Measurements from ENCODE around the gene ST6GALNAC1. TPM values are rescaled to one million over a fixed set of nuclear protein-coding genes. Genes with fewer than 3 reads are reported as not detected.

ST6GALNAC1 gene
- polyA plus RNA-seq, 1 donor (not counting 4 experiments of a cell fraction or from before 2014, with no cell fraction given) = 0.46 TPM

- H3K27me3 ChIP-seq (ENCODE audit: control insufficient read depth, extremely low read depth, insufficient read depth, low read length) = peaks cover 5% of the 10 kb centered on the region
- TF ChIP-seq EZH2 (IDR thresholded peaks at IDR 0.05; ENCODE audit: low read length) = no peak
- no peak for TF ChIP-seq CTCF (optimal IDR thresholded peaks at IDR 0.05 in 1 of 3, IDR thresholded peaks at IDR 0.05 in 1 of 3, conservative IDR thresholded peaks at IDR 0.05 in 1 of 3; ENCODE audit: extremely low read depth in 1 of 3, insufficient read depth in 2 of 3, low read length in 3 of 3)
- no peak overlapping the region for H2AFZ ChIP-seq (ENCODE audit: control insufficient read depth, low read length)
- peaks cover 9% of the 10 kb centered on the region for H3K4me1 ChIP-seq (ENCODE audit: control insufficient read depth, extremely low read depth, insufficient read depth, low read length)
- dilution Hi-C loops (cut with MboI; ENCODE audit: extremely low pct_ligation_motif_present, low sequenced_read_pairs) = no loop called here
- H4K20me1 ChIP-seq (ENCODE audit: control insufficient read depth, extremely low read depth, insufficient read depth, low read length) = no peaks in the 10 kb centered on the region
- no peak overlapping the region for H3K4me2 ChIP-seq (ENCODE audit: control insufficient read depth, extremely low read depth, insufficient read depth, low read depth, low read length)
- no peak for FAIRE-seq
- H3K27ac ChIP-seq (ENCODE audit: control insufficient read depth, insufficient read depth, low read length) = no peak overlapping the region
- no peak overlapping the region for H3K9ac ChIP-seq (ENCODE audit: control insufficient read depth, extremely low read depth, insufficient read depth, low read length)
- H3K79me2 ChIP-seq (ENCODE audit: control insufficient read depth, insufficient read depth, low read length) = no peaks in the 10 kb centered on the region
- H3K9me1 ChIP-seq (ENCODE audit: control insufficient read depth, extremely low read depth, insufficient read depth, low read length) = no peaks in the 10 kb centered on the region
- DNase-seq (ENCODE audit: low read depth, low spot score) = no peak
- no peak overlapping the region for H3K4me3 ChIP-seq (ENCODE audit: control insufficient read depth in 2 of 3, extremely low read depth in 1 of 3, insufficient read depth in 2 of 3, low read depth in 1 of 3, low read length in 3 of 3)
- no peaks in the 10 kb centered on the region for H3K9me3 ChIP-seq (ENCODE audit: control insufficient read depth, low read depth, low read length)
- H3K36me3 ChIP-seq (ENCODE audit: control insufficient read depth in 2 of 2, extremely low read depth in 1 of 2, insufficient read depth in 2 of 2, low read length in 2 of 2) = no peaks in the 10 kb centered on the region
These were observed 17.1 kb downstream of the ST6GALNAC1 start for GRCh38 chr17:76626442-76626841.

DNA sequence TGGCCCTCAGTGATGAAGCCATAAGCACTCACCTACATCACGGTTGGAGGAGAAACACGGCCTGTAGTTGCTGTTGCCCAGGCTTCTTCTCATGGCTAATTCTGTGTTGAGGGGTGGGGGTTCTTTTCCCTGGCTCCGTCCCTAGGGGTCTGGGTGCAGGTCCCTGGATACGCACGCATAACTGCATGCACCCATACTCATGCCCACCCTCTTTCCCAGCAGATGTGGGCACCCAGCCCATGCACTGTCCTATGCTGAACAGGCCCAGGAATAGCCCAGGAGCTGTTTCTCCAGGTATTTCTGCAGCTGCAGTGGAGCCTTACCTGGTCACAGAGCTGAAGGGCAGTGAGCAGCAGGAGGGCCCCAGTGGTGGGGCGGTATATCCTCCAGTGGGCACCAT, 18.1 kb downstream of the ST6GALNAC1 start:
- H3K27me3 ChIP-seq (ENCODE audit: control insufficient read depth, extremely low read depth, insufficient read depth, low read length) = peaks cover 5% of the 10 kb centered on the region
- H3K9me1 ChIP-seq (ENCODE audit: control insufficient read depth, extremely low read depth, insufficient read depth, low read length) = no peaks in the 10 kb centered on the region
- peaks cover 9% of the 10 kb centered on the region for H3K4me1 ChIP-seq (ENCODE audit: control insufficient read depth, extremely low read depth, insufficient read depth, low read length)
- TF ChIP-seq EZH2 (IDR thresholded peaks at IDR 0.05; ENCODE audit: low read length) = no peak
- no peak for TF ChIP-seq CTCF (optimal IDR thresholded peaks at IDR 0.05 in 1 of 3, IDR thresholded peaks at IDR 0.05 in 1 of 3, conservative IDR thresholded peaks at IDR 0.05 in 1 of 3; ENCODE audit: extremely low read depth in 1 of 3, insufficient read depth in 2 of 3, low read length in 3 of 3)
- dilution Hi-C loops (cut with MboI; ENCODE audit: extremely low pct_ligation_motif_present, low sequenced_read_pairs) = no loop called here
- H3K9me3 ChIP-seq (ENCODE audit: control insufficient read depth, low read depth, low read length) = no peaks in the 10 kb centered on the region
- H3K4me3 ChIP-seq (ENCODE audit: control insufficient read depth in 2 of 3, extremely low read depth in 1 of 3, insufficient read depth in 2 of 3, low read depth in 1 of 3, low read length in 3 of 3) = no peak overlapping the region
- H4K20me1 ChIP-seq (ENCODE audit: control insufficient read depth, extremely low read depth, insufficient read depth, low read length) = no peaks in the 10 kb centered on the region
- H3K4me2 ChIP-seq (ENCODE audit: control insufficient read depth, extremely low read depth, insufficient read depth, low read depth, low read length) = no peak overlapping the region
- H3K79me2 ChIP-seq (ENCODE audit: control insufficient read depth, insufficient read depth, low read length) = no peaks in the 10 kb centered on the region
- H3K36me3 ChIP-seq (ENCODE audit: control insufficient read depth in 2 of 2, extremely low read depth in 1 of 2, insufficient read depth in 2 of 2, low read length in 2 of 2) = no peaks in the 10 kb centered on the region
- FAIRE-seq (no peak), DNase-seq (ENCODE audit: low read depth, low spot score) (no peak)
- no peak overlapping the region for H3K27ac ChIP-seq (ENCODE audit: control insufficient read depth, insufficient read depth, low read length)
- H2AFZ ChIP-seq (ENCODE audit: control insufficient read depth, low read length) = no peak overlapping the region
- no peak overlapping the region for H3K9ac ChIP-seq (ENCODE audit: control insufficient read depth, extremely low read depth, insufficient read depth, low read length)
